AG04450 (cell line): Measurements from ENCODE around the gene LPIN1. TPM values are rescaled to one million over a fixed set of nuclear protein-coding genes. Genes with fewer than 3 reads are reported as not detected.

Experiments used
- CTCF ChIA-PET: fragments of 300-600, 350-600 bp; formaldehyde crosslinking; extraction: SDS; loops from one replicate; lab custom pipeline; 2022; ENCODE audit warnings: antibody characterized with exemption, inconsistent platforms; lab: Charles Lee
- POLR2A ChIA-PET: fragments of 350-600 bp; formaldehyde crosslinking; extraction: SDS; loops from one replicate; lab custom pipeline; 2021; ENCODE audit warnings: antibody characterized with exemption, inconsistent platforms; lab: Yijun Ruan, JAX
- DNase-seq: peaks from one replicate; pipeline ENCODE4 v3.0.0-alpha.2; 2011; ENCODE audit warnings: low read depth, low spot score
- H3K27ac ChIP-seq: one replicate; pipeline ENCODE4 v1.5.1; 2012; ENCODE audit warnings: low read depth, low read length, control low read depth
- H3K27me3 ChIP-seq: one replicate; pipeline ENCODE4 v1.6.0; 2012; ENCODE audit warnings: low read length; ENCODE audit not compliant: control insufficient read depth, insufficient read depth
- H3K4me3 ChIP-seq: 2 replicates; pipeline ENCODE4 v1.5.1; 2011; ENCODE audit warnings: mild to moderate bottlenecking, low read depth, low read length, control low read depth
- H3K9me3 ChIP-seq: 2 replicates; pipeline ENCODE4 v1.5.1; 2012; ENCODE audit warnings: low read length; ENCODE audit not compliant: control insufficient read depth, insufficient read depth
- polyA plus RNA-seq: library from polyadenylated mRNA; depleted of rRNA; stranded (reverse); fragments of >200 nt; gene quantifications from 2 replicates; pipeline ENCODE4 v1.2.3, GENCODE V29; 2011
- TF ChIP-seq, protein P1 (sequence below): IDR thresholded peaks from 2 replicates; pipeline ENCODE4 v1.5.1; 2011; ENCODE audit warnings: low read depth, low read length, control low read depth, inconsistent platforms

LPIN1 gene
- polyA plus RNA-seq, 1 experiment: 40.5 TPM

DNA sequence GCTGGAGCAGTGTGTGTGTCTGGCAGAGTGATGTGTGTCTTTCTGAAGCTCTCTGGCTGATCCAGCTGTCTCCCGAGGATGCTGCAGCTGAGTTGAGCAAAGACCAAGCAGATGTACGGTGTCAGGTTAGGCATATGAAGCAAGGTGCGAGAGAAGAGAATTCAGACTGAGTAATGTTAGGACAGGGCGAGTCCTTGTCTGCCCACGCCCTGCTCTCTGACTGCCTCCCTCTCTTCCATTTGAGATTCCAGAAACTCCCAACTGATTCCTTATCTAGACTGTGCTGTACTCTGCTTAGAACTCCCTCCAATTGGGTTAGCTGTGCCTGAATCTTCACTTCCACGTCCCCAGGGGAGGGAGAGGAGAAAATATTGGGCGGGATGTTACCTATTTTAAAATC is 25.7 kb upstream of the LPIN1 start:
- ChIA-PET CTCF (interaction anchor here (1.8 kb wide), 1 partner anchor 59 kb away, joined by 5 read pairs; no protein-coding TSS in a partner anchor), POLR2A (no interaction called here)
- TF ChIP-seq, protein P1, sequence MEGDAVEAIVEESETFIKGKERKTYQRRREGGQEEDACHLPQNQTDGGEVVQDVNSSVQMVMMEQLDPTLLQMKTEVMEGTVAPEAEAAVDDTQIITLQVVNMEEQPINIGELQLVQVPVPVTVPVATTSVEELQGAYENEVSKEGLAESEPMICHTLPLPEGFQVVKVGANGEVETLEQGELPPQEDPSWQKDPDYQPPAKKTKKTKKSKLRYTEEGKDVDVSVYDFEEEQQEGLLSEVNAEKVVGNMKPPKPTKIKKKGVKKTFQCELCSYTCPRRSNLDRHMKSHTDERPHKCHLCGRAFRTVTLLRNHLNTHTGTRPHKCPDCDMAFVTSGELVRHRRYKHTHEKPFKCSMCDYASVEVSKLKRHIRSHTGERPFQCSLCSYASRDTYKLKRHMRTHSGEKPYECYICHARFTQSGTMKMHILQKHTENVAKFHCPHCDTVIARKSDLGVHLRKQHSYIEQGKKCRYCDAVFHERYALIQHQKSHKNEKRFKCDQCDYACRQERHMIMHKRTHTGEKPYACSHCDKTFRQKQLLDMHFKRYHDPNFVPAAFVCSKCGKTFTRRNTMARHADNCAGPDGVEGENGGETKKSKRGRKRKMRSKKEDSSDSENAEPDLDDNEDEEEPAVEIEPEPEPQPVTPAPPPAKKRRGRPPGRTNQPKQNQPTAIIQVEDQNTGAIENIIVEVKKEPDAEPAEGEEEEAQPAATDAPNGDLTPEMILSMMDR: no peak
- H3K4me3 ChIP-seq: no peak overlapping the region
- H3K27ac ChIP-seq: no peak overlapping the region
- DNase-seq: no peak
- no peaks in the 10 kb centered on the region; the same call in 1 of the 2 replicates for H3K9me3 ChIP-seq
- peaks cover 42% of the 10 kb centered on the region for H3K27me3 ChIP-seq

DNA sequence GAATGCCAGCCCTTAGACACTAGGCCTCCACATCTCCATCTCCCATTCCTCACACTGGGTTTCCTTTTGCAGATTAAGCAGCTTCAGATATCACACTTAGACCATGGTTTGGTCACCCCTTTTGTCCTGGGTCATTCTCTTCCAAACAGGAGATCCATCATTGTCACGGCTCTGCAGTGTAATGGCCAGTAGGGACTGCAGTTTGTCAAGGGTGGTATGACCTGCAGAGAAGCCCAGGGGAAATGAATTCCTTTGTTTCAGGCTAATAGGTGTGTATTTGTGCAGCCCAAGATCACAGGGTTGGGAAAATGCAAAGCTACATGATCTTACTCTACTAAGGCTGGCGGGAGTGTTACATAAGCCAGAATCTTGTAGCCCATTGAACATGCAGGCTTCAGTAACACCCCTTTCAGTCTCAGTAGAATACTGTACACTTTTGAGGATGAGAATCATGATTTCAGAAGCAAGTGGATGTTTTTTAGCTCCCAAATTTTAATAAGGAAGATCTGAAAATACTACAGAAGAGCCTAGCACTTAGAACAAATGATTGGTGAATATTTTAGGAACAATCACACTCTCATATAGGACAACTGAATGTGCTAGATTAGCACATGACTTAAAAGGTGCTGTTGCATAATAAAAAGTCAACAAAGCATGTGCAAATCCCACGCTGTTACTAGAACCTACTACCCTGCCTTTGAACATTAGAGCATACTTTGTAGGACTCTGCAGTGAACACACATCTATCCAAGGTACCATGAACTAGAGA is 24.0 kb upstream of the LPIN1 start:
- H3K4me3 ChIP-seq: no peak overlapping the region
- ChIA-PET CTCF (interaction anchor here (0.7 to 1.2 kb wide), 2 partner anchors 29 to 40 kb away, joined by 3 read pairs; no protein-coding TSS in a partner anchor), POLR2A (no interaction called here)
- DNase-seq: no peak
- no peaks in the 10 kb centered on the region for H3K9me3 ChIP-seq
- no peak overlapping the region for H3K27ac ChIP-seq
- TF ChIP-seq, protein P1: no peak
- H3K27me3 ChIP-seq: peaks cover 54% of the 10 kb centered on the region

DNA sequence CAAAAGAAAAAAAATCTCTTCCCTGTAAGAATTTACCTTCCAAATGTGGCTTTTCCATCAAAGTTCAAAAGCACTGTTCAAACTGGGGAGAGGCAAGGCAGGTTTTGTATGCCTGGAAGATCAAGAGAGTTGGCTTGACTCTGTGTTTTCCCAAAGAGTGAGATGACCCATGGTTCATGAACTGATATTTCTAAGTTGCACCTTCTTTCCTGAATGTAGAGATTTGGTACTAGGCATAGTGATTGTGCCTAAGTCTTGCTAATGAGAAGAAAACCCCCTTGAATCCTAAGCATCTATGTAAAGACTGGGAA is 23.4 kb upstream of the LPIN1 start:
- no peak overlapping the region for H3K27ac ChIP-seq
- DNase-seq: no peak
- H3K9me3 ChIP-seq: no peaks in the 10 kb centered on the region
- ChIA-PET CTCF (interaction anchor here (1.2 kb wide), 1 partner anchor 30 kb away, joined by 3 read pairs; no protein-coding TSS in a partner anchor), POLR2A (no interaction called here)
- H3K27me3 ChIP-seq: peaks cover 57% of the 10 kb centered on the region
- TF ChIP-seq, protein P1: no peak
- no peak overlapping the region for H3K4me3 ChIP-seq

DNA sequence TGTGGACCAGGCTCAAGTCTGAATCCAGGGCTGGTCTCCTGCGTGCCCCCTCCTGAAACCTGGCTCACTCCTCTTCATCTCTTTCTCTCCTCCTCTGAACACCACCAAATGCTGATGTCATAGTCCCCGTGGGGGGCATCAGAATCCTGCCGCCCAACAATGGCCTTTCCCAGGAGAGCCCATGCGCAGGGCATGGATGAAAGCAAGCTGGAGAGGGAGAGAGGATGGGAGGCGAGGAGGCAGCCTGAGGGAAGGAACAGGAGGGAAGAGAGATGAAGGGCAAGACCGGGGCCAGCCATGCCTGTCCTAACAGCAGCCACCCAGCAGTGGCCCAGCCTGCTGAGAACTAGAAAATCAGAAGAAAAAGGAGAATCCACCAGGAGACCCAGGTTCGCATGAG is 22.3 kb upstream of the LPIN1 start:
- Histone ChIP-seq H3K27ac (no peak overlapping the region), H3K4me3 (no peak overlapping the region), H3K9me3 (no peaks in the 10 kb centered on the region), H3K27me3 (peaks cover 56% of the 10 kb centered on the region)
- CTCF ChIA-PET: interaction anchor here (0.8 to 1.5 kb wide), 2 partner anchors 31 to 36 kb away, joined by 3 read pairs; no protein-coding TSS in a partner anchor
- DNase-seq: no peak
- POLR2A ChIA-PET: no interaction called here
- TF ChIP-seq, protein P1: no peak

DNA sequence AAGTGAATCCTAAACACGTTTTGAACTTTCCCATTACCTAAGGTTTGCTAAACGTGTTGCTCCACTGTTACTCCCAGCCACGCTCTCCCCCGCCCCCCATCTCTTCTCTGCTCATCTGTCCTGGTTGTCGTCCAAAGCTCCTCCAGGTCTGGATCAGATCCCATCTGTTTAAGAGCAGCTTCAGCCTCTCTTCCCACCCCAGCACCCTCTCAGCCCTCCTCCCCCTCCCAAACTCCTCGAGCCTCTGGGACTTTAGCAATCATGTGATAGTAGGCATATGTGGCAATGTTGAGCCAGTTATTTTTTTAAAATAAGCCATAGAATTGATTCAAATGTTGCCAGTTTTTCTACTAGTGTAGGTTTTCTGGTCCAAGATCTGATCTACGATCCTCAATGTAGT is 20.0 kb upstream of the LPIN1 start:
- POLR2A ChIA-PET: no interaction called here
- H3K27me3 ChIP-seq: peaks cover 45% of the 10 kb centered on the region
- H3K9me3 ChIP-seq: no peaks in the 10 kb centered on the region
- DNase-seq: no peak
- TF ChIP-seq, protein P1: no peak
- CTCF ChIA-PET: interaction anchor here (0.5 to 1.4 kb wide), 2 partner anchors 12 to 20 kb away, joined by 3 read pairs; partner anchors contain the start of gene LPIN1
- H3K27ac ChIP-seq: no peak overlapping the region
- H3K4me3 ChIP-seq: no peak overlapping the region
